GM18868 (cell line): ENCODE measurements around the gene MICAL3.
"Not testable (repeated sequence)": the region's sequence is repeated elsewhere in the genome, so short reads cannot be mapped to it uniquely, and the experiment has no call there.

Experiments
- ATAC-seq: cut with Tn5 transposase; IDR thresholded peaks from one replicate; pipeline ENCODE4 v1.9.1; 2021; ENCODE audit warnings: mild to moderate bottlenecking, moderate library complexity; ENCODE audit not compliant: unreplicated experiment

The MICAL3 gene

DNA sequence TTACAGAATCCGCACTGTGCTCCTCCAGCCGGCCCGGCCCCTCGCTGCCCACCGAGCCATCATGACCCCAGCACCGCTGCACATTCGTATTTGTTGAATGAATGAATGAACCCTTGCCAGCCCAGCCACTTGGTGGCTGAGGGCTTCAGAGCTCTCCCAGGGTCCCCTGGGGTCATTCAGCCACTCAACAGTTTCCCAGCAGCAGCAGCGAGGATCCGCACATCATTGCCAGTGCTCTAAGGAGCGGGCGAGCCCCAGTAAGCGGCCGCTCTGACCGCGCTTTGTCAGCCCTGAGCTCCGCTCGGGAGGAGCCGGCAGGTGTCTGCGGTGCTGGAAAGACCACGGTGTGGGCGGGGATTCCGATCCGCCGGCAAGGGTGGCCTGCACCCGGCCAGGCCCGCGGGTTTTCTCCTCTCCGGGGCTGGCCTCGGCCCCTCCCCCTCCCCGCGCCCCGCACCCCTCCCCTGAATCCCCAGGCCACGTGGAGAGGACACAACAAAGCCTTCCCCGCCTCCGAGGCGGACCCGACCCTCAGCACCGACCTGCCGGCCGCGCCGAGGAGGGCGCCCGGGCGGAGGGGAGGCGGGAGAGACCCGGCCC lies 250.7 kb downstream of the MICAL3 start:
- ATAC-seq = peak; percentile 22

DNA sequence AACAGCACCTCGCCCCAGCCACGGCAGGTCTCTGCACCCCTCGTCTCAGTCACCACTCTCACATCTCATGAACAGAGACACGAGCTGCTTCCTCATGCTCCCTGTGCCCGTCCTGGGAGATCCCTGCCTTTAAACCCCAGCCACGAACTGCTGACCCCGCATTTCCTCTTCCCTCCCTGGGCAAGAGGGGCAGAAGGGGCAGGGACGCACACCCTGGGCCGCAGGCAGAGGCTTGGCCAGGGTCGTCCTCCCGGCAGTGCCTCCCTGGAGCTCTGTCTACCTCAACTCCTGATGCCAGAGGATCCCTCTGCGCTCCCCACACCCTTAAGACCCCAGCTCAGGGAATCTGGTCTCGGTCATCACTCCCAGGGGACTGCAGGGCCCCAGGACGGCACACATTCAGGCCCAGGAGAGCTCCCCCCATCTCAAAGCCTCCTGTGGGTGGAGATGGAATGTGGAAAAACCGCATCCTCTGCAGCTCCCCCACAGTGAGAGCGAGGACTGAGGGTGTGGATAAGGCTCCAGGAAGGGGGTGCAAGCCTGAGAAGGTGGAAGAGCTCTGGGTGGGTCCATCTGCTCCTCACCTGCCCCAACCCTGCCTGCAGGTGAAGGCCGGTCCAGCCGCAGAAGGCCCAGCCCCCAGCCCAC lies 251.3 kb downstream of the MICAL3 start:
- no peak for ATAC-seq

- ATAC-seq = no peak
Measured at GRCh38 chr22:17772249-17772957, 252.0 kb downstream of the MICAL3 start.

GRCh38 chr22:17770180-17771077 lies 253.9 kb downstream of the MICAL3 start:
- no peak for ATAC-seq

GRCh38 chr22:17769716-17770082 lies 254.7 kb downstream of the MICAL3 start:
- ATAC-seq = no peak

DNA sequence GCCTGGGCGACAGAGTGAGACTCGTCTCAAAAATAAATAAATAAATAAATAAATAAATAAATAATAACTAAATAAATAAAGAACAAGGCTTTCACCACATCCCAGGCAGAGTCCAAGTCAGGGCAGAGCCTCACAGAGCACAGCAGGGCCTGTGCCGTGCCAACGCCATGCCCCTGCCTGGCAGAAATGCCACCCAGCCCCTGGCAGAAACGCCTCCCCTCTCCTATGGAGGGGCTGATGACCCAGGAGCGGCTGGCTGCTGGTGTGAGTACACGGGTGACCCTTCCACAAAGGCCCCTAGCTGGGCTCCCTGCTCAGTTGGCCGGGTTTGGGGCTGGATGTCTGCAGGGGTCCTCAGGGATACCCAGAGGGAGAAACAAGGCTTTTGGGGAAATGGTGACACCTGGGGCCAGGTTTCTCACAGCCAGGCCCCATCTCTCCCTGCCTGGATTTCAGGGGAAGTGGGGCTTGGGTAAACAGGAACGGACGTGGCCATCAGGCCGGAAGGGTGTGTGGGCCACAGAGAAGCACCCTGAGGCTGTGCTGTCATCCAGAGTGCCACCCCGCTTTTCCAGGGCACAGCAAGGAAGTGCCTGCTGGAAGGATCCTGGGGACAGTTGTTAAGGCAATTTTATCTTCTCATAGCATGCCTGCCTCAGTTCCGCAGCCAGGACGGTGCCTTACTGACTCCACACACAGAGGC lies 255.2 kb downstream of the MICAL3 start:
- ATAC-seq = no peak

- ATAC-seq = peak; percentile 87
Measured at GRCh38 chr22:17767233-17768065, 256.9 kb downstream of the MICAL3 start.

DNA sequence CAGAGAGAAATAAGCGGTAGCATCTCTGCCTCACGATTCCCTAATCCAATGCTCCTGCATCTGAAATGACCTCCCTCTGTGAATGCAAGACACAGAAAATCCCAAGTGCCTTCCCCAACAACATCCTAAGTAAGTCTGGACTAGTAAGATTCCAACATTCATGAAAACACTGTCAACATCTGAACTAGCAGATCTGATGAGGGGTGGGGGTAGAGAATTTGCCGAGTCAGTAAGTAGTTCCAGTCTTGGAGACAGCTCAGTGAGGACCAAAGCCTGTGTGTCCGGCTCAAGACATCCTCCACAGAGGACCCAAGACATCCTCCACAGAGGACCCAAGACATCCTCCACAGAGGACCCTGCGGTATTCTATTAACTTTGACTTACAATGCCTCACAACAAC lies 259.5 kb downstream of the MICAL3 start:
- ATAC-seq = not testable (repeated sequence)

DNA sequence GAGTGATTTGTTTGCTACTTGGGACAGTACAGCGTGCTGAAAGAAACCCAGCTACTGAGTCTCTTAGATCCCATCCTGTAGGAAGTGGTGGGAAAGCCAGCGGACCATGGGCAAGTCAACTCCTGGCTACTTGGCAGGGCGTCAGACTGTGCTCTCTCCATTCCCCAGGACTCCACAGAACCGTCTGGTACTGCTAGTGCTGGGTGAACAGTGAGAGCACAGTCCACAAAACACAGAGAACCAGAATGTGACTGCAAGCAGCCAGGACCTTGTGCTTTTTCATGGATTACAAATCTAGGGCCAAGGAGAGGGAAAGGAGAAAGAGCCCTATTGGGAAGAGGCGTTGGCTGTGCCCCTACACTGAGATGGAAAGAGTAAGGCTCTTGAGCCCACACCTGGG lies 260.3 kb downstream of the MICAL3 start:
- no peak for ATAC-seq

DNA sequence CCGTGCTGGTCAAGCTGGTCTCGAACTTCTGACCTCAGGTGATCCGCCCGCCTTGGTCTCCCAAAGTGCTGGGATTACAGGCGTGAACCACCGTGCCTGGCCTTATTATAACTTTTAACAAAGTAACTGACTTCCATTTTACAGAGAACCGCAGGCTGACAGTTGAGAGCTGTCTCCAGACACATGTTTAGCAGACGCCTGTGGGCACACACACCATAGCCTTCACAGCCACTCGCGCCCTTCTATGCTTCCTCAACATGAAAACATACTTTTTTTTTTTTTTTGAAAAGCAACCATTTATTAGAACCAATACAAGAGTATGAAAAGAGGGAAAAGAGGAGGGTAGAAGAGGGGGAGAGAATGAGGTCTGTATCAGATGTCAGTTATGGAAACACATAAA lies 260.9 kb downstream of the MICAL3 start:
- not testable (repeated sequence) for ATAC-seq

DNA sequence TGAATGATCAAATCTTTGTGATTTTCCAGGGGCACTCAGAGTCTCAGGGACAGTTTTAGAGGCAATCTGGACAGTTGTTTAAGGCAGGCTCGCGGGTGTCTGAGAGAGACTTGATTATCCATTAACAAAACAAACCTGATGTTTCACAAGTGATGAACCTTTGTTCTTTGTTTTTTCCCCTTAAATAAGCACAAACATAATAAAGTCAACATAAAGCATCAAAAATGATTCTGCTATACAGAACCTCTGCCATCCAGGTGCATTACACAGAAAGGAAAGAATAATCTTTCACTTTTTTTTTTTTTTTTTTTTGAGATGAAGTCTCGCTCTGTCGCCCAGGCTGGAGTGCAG lies 263.2 kb downstream of the MICAL3 start:
- ATAC-seq = no peak

GRCh38 chr22:17754233-17754925 lies 270.0 kb downstream of the MICAL3 start:
- no peak for ATAC-seq

DNA sequence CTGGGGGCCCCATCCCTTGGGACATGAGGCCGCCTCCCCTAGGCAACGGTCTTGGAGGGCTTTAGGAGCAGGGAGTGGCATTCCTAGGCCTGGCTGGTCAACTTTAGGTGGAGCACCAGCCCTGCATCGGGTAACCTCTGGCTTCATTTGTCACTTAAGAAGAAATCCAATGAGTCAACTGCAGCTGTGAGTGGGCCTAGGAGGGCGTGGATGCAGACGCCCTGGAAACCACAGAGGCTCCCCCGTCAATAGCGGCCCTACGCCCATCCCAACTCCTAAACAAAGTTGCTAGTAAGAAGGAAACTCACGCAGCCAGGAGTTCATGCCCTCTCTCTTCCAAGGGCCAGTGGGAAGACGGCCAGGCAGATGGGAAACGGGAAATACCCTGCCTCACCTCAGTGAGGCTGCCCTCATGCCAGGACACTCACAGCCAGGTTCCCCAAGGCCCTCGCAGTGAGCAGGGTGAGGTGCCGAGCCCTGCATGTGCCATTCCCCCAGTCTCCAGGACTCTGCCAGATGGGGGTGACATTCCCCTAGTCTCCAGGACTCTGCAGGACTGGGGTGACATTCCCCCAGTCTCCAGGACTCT lies 270.9 kb downstream of the MICAL3 start:
- no peak for ATAC-seq

- no peak for ATAC-seq
Measured at GRCh38 chr22:17751596-17751995, 272.8 kb downstream of the MICAL3 start.

DNA sequence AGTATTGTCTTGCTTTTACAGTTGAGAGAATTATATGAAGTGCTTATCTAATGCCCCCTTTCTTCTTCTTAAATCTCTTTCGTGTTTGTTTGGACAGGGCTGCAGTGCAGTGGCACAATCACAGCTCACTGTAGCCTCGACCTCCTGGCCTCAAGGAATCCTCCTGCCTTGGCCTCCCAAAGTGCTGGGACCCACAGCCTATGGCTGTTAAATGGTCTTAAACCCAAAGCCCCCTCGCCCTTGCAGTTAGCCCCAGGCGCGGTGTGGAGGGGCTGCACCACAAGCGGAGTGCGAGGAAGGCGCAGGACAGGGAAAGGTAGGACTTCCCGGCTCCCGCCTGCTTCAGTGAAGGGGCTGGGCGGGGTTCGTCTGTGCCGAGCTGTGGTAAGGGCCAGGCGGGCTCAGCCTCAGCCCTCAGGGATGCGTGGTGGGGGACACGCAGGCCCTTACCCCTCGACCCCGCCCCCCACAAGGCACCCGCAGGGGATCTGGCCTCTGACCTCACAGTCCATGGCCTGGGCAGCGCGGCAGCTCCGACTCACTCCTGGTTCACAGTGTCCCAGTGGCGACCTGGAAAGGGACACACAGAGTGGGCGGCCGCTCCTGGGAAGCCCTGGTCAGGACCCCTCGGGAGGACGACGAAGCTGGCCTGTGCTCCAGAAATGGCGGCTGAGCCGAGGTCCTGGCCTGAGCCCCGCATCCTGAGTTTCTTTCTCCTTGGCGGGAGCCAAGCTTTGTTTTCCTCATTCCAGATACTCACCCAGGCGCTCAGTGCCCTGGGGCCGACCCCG lies 274.6 kb downstream of the MICAL3 start:
- ATAC-seq = no peak

DNA sequence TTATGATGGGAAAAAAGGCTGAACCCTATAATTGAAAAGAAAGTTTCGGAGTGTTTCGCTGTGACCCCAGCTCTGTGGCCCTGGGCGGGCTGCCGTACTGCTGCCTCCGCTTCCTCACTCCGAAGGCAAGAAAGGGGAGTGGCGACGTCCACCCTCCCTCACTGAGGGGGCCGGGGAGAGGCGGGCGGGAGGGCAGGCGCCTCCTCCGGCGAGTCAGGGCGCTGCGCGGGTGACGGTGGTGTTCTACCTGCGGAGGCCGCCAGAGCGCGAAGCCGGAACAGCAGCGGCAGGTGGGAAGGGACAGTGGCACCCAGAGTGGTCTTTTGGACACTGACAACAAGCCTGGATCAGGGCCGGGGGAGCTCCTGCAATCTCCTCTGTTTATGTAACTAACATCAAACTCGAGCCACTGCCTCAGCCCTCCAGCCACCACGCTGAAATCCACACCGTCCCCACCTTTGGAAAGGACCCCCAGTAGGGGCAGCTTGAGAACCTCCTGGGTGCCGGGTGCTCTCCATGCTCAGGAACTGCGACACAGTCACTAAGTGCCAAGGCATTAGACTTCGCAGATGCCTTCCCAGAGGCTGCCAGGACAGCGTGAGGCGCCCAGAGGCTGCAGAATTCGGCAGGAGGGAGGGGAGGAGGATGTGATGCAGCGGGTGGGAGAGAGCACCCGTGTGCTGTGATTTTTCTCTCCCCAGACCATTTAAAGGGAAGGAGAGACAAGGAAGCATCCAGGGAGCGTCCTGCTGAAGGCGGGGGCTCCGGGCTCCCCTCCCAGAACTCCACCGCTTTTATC lies 275.6 kb downstream of the MICAL3 start:
- no peak for ATAC-seq

- ATAC-seq = no peak
Measured at GRCh38 chr22:17746916-17747315, 277.4 kb downstream of the MICAL3 start.
